ENCODE results near the gene COQ3.

DNA sequence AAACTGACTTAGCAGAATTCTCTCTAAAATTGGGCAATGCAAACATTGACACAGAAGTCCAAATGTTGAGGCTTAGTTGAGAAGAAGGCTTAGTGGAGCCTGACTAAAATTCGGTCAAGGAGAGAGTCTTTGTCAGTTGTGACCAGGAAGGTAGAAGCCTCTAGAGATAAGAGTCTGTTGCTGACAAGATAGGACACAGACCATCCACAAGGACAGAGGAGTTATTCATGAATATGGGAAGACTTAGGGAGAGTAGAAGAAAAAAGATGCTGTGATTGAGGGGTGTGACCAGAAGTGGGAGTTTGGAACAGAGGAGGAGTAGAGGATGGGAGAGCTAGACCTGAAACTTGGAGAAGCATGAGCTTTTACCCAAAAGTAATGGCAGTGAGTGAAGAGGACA lies 37.4 kb downstream of the COQ3 start:
- TF ChIP-seq, protein P1, sequence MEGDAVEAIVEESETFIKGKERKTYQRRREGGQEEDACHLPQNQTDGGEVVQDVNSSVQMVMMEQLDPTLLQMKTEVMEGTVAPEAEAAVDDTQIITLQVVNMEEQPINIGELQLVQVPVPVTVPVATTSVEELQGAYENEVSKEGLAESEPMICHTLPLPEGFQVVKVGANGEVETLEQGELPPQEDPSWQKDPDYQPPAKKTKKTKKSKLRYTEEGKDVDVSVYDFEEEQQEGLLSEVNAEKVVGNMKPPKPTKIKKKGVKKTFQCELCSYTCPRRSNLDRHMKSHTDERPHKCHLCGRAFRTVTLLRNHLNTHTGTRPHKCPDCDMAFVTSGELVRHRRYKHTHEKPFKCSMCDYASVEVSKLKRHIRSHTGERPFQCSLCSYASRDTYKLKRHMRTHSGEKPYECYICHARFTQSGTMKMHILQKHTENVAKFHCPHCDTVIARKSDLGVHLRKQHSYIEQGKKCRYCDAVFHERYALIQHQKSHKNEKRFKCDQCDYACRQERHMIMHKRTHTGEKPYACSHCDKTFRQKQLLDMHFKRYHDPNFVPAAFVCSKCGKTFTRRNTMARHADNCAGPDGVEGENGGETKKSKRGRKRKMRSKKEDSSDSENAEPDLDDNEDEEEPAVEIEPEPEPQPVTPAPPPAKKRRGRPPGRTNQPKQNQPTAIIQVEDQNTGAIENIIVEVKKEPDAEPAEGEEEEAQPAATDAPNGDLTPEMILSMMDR (IDR thresholded peaks at IDR 0.05; ENCODE audit: low read depth, low read length, poor library complexity, severe bottlenecking) = no peak
- no peak for TF ChIP-seq EZH2phosphoT487 (IDR thresholded peaks at IDR 0.05; ENCODE audit: borderline replicate concordance, low read length)
